GM12864 (cell line): ENCODE results near the gene RBM12.

ENCODE experiments used
- DNase-seq: peaks from one replicate; pipeline ENCODE4 v3.0.0-alpha.2; 2011; ENCODE audit warnings: low read depth
- H3K4me3 ChIP-seq: 2 replicates; pipeline ENCODE4 v1.5.1; 2011; ENCODE audit warnings: mild to moderate bottlenecking, low read depth, low read length, control low read depth
- TF ChIP-seq, protein P1 (sequence below): IDR thresholded peaks from 2 replicates; pipeline ENCODE4 v1.5.1; 2011; ENCODE audit warnings: low read depth, mild to moderate bottlenecking, moderate library complexity, low read length, control low read depth, inconsistent platforms; ENCODE audit errors: missing control alignments

RBM12 gene

DNA sequence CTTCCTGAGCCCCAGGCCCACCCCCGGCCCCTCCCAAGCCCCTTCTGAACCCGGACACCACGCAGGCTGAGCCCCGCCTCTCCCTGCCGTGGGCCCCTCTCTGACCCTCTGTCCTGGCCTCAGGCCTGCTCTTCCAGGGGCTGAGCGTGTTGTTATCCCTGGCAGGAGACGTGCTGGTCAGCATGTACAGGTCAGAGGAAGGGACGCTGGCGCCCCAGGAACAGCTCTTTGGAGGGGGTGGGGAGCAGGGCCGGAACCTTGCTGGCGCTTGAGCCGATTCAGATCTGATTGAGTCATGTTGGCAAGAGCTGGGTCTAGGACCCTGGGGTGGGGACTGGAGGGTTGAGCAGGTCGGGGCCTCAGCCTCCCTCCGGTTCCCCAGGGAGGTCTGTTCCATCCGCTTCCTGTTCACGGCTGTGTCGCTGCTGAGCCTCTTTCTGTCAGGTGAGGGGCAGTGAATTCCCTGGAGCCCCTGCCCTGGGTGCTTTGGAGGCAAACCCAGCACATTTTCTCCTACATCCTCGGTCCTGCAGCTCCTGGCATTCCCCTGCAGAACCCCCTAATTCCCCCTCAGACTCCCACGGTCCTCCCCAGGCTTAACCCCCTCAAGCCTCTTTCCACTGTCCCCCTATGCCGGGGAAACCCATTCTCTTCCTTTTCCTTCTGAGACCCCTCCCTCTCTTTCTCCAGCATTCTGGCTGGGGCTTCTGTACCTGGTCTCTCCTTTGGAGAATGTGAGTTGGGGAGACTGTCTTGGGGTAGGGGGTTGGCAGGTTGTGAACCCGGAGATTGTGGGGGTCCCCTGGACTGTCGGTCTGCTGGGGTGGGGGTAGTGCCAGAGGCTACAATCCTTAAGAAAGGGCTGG is 47.1 kb downstream of the RBM12 start:
- TF ChIP-seq, protein P1, sequence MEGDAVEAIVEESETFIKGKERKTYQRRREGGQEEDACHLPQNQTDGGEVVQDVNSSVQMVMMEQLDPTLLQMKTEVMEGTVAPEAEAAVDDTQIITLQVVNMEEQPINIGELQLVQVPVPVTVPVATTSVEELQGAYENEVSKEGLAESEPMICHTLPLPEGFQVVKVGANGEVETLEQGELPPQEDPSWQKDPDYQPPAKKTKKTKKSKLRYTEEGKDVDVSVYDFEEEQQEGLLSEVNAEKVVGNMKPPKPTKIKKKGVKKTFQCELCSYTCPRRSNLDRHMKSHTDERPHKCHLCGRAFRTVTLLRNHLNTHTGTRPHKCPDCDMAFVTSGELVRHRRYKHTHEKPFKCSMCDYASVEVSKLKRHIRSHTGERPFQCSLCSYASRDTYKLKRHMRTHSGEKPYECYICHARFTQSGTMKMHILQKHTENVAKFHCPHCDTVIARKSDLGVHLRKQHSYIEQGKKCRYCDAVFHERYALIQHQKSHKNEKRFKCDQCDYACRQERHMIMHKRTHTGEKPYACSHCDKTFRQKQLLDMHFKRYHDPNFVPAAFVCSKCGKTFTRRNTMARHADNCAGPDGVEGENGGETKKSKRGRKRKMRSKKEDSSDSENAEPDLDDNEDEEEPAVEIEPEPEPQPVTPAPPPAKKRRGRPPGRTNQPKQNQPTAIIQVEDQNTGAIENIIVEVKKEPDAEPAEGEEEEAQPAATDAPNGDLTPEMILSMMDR: peak; percentile 38
- DNase-seq: no peak
- peak overlapping the region; percentile 74 for H3K4me3 ChIP-seq

DNA sequence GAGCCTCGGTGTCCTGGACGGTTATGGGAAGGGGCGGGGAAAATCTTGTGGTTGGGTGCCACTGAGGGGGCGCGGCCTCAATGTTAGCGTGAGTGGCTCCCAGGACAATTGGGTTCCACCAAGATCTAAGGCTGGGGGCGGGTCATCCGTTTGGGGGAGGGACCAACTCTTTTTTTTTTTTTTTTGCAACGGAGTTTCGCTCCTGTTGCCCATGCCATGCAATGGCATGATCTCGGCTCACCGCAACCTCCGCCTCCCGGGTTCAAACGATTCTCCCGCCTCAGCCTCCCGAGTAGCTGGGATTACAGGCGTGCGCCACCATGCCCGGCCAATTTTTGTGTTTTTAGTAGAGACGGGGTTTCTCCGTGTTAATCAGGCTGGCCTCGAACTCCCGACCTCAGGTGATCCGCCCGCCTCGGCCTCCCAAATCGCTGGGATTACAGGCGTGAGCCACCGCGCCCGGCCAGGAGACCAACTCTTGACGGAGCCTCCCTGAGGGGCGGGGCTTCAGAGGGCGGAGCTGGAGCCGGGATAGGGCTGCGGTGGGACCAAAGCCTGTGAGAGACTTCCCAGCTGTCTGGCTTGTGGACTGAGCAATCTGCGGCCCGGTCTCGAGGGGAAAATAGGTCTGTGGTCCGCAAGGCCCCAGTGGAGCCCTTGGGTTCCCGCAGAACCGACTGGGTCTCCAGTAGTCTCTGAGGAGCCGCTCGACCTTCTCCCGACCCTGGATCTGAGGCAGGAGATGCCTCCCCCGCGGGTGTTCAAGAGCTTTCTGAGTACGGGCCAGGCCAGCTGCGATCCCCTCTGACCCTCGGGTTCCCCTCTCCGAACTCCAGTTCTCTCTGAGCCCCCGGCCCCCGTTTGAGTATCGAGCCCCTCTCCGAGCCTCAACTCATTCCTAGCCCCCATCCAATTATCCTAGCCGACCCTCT is 48.0 kb downstream of the RBM12 start:
- TF ChIP-seq, protein P1: no peak
- DNase-seq: peak; percentile 99
- H3K4me3 ChIP-seq: peak overlapping the region; percentile 74

DNA sequence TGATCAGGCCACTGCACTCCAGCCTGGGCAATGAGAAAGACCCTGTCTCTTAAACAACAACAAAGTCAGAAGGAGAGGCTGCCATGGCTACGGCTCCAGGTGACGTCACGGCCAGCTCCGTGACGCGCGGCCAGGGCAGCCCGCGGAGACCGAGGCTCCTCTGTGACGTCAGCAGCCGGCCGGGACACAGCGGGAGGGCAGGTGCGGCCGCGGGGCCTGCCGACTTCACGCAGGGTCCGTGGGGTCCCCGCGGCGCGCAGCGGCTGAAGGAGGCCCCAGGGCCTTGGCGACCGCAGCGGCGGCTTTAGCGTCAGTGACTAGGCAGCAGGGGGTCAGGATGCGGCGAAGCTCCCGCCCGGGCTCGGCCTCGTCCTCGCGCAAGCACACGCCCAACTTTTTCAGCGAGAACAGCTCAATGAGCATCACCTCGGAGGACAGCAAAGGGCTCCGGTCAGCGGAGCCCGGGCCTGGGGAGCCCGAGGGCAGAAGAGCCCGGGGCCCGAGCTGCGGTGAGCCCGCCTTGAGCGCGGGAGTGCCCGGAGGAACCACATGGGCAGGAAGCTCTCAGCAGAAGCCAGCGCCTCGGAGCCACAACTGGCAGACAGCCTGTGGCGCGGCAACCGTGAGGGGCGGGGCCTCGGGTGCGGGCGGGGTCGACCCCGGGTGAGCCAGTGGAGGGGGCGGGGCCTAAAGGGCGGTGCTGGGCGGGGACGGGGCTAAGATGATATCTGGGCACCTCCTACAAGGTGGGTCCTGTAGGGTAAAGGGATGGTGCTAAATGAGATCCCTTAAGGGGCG is 48.8 kb downstream of the RBM12 start, which contains the start of gene SPAG4:
Gene SPAG4 (plus strand): TSS at position 163 of the 798 bp plus-strand sequence. CDS start 175 bp downstream, at position 338.
- peak within 1 kb of the TSS; percentile 74 for H3K4me3 ChIP-seq
- TF ChIP-seq, protein P1: no peak
- no peak for DNase-seq

DNA sequence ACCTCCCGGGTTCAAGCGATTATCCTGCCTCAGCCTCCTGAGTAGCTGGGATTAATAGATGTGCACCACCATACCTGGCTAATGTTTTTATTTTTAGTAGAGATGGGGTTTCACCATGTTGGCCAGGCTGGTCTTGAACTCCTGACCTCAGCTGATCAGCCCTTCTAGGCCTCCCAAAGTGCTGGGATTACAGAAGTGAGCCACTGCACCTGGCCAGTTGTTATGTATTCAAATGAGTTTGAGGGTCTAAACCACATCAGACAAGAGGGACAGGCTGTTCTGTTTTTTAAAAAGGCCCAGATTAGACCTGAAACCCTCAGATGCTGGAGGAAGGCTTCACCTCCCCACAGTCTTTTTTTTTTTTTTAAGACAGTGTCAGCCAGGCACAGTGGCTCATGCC is 53.2 kb downstream of the RBM12 start:
- TF ChIP-seq, protein P1: no peak
- DNase-seq: peak; percentile 88
- H3K4me3 ChIP-seq: no peak overlapping the region

DNA sequence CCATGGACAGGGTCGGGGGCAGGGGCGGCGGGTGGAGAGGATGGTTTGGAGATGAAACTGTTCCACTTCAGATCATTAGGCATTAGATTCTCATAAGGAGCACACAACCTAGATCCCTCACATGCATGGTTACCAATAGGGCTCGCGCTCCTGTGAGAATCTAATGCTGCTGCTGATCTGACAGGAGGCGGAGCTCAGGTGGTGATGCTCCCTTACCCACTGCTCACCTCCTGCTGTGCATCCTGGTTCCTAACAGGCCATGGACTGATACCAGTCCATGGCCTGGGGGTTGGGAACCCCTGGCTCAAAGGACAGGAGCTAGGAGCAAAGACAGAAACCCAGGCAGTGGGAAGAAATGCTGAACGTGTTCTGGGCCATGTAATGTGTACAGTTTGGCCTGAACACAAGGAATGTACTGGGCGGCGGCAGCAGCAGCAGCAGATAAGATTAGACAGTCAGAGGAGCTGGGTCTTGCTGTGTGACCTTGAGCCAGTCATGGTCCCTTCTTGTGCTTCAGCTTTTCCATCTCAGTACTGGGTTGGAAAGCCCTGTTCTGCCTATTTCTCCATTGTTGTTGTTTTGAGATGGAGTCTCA is 53.8 kb downstream of the RBM12 start:
- TF ChIP-seq, protein P1: no peak
- no peak overlapping the region for H3K4me3 ChIP-seq
- DNase-seq: no peak
